ENCODE measurements around the gene NANOS2. TPM values are rescaled to one million over a fixed set of nuclear protein-coding genes. Genes with fewer than 3 reads are reported as not detected.

NANOS2 gene
- total RNA-seq (2022; extraction: Qiagen RNA extraction; ENCODE audit: low read depth): not detected in 5 replicates

GRCh38 chr19:45913874-45914830 is at the start of gene NANOS2:
TSS of gene NANOS2 (minus strand) at chr19:45914778. CDS start at chr19:45914693, 85 bp downstream.

GRCh38 chr19:45901912-45902650 is 12.5 kb downstream of the NANOS2 start, which contains the start of gene MYPOP:
TSS of gene MYPOP (minus strand) at chr19:45902613. CDS start at chr19:45901773, 840 bp downstream.

GRCh38 chr19:45885556-45886426 is 28.8 kb downstream of the NANOS2 start, which contains the start of gene IRF2BP1:
TSS of gene IRF2BP1 (minus strand) at chr19:45886141. CDS start at chr19:45885774, 367 bp downstream.

GRCh38 chr19:45863840-45864628 is 50.5 kb downstream of the NANOS2 start, which contains the start of gene FOXA3:
TSS of gene FOXA3 (plus strand) at chr19:45864326. CDS start at chr19:45864457, 131 bp downstream.

Other genes starting within 250 kb of the NANOS2 start
- 2.4 to 5.1 TPM (median 3.9 TPM) in 5 replicates for gene GIPR, start 246.6 kb downstream of the NANOS2 start, total RNA-seq (2022; extraction: Qiagen RNA extraction; ENCODE audit: low read depth)
- 743 to 1,005 TPM (median 782 TPM) in 5 replicates for gene SNRPD2, start 222.8 kb downstream of the NANOS2 start, total RNA-seq (2022; extraction: Qiagen RNA extraction; ENCODE audit: low read depth)
- gene QPCTL, start 222.1 kb downstream of the NANOS2 start, total RNA-seq (2022; extraction: Qiagen RNA extraction; ENCODE audit: low read depth): 7.3 to 9.5 TPM (median 8.6 TPM) in 5 replicates
- 6.9 to 10.9 TPM (median 10.2 TPM) in 5 replicates for gene FBXO46, start 183.9 kb downstream of the NANOS2 start, total RNA-seq (2022; extraction: Qiagen RNA extraction; ENCODE audit: low read depth)
- gene MEIOSIN, start 181.3 kb downstream of the NANOS2 start, total RNA-seq (2022; extraction: Qiagen RNA extraction; ENCODE audit: low read depth): 0.05 to 0.23 TPM (median 0.06 TPM) in 3 of 5 replicates, not detected in the others
- 17.0 to 28.2 TPM (median 24.1 TPM) in 5 replicates for gene SIX5, start 145.5 kb downstream of the NANOS2 start, total RNA-seq (2022; extraction: Qiagen RNA extraction; ENCODE audit: low read depth)
- 36.2 to 49.7 TPM (median 47.1 TPM) in 5 replicates for gene DMPK, start 132.3 kb downstream of the NANOS2 start, total RNA-seq (2022; extraction: Qiagen RNA extraction; ENCODE audit: low read depth)
- gene DMWD, start 121.9 kb downstream of the NANOS2 start, total RNA-seq (2022; extraction: Qiagen RNA extraction; ENCODE audit: low read depth): 24.9 to 39.2 TPM (median 32.4 TPM) in 5 replicates
- gene RSPH6A, start 99.5 kb downstream of the NANOS2 start, total RNA-seq (2022; extraction: Qiagen RNA extraction; ENCODE audit: low read depth): not detected in 5 replicates
- gene SYMPK, start 51.6 kb downstream of the NANOS2 start, total RNA-seq (2022; extraction: Qiagen RNA extraction; ENCODE audit: low read depth): 55.7 to 77.3 TPM (median 73.2 TPM) in 5 replicates
- gene FOXA3, start 50.5 kb downstream of the NANOS2 start, total RNA-seq (2022; extraction: Qiagen RNA extraction; ENCODE audit: low read depth): 0.50 to 0.97 TPM (median 0.67 TPM) in 5 replicates
- 23.1 to 35.0 TPM (median 33.2 TPM) in 5 replicates for gene IRF2BP1, start 28.6 kb downstream of the NANOS2 start, total RNA-seq (2022; extraction: Qiagen RNA extraction; ENCODE audit: low read depth)
- gene MYPOP, start 12.2 kb downstream of the NANOS2 start, total RNA-seq (2022; extraction: Qiagen RNA extraction; ENCODE audit: low read depth): 6.1 to 9.6 TPM (median 8.7 TPM) in 5 replicates
- 0.05 to 0.14 TPM (median 0.13 TPM) in 5 replicates for gene NOVA2, start 59.1 kb upstream of the NANOS2 start, total RNA-seq (2022; extraction: Qiagen RNA extraction; ENCODE audit: low read depth)
- 3.1 to 6.3 TPM (median 4.3 TPM) in 5 replicates for gene CCDC61, start 80.7 kb upstream of the NANOS2 start, total RNA-seq (2022; extraction: Qiagen RNA extraction; ENCODE audit: low read depth)
- gene PGLYRP1, start 108.3 kb upstream of the NANOS2 start, total RNA-seq (2022; extraction: Qiagen RNA extraction; ENCODE audit: low read depth): not detected in 5 replicates
- 0.29 to 0.82 TPM (median 0.36 TPM) in 5 replicates for gene IGFL4, start 126.2 kb upstream of the NANOS2 start, total RNA-seq (2022; extraction: Qiagen RNA extraction; ENCODE audit: low read depth)
- gene IGFL3, start 209.9 kb upstream of the NANOS2 start, total RNA-seq (2022; extraction: Qiagen RNA extraction; ENCODE audit: low read depth): 0.25 TPM in 1 of 5 replicates, not detected in the others
- gene IGFL2, start 233.5 kb upstream of the NANOS2 start, total RNA-seq (2022; extraction: Qiagen RNA extraction; ENCODE audit: low read depth): 0.42 to 1.3 TPM (median 1.0 TPM) in 5 replicates